AML-193 (cell line): Measurements from ENCODE around the gene AOPEP.

Experiments used
- DNase-seq, 2 experiments: peaks; one replicate each; lab custom pipeline; 2025; lab: John Stamatoyannopoulos, UW

AOPEP gene

GRCh38 chr9:94916956-94917355, 190.5 kb downstream of the AOPEP start:
- DNase-seq = no peak

DNA sequence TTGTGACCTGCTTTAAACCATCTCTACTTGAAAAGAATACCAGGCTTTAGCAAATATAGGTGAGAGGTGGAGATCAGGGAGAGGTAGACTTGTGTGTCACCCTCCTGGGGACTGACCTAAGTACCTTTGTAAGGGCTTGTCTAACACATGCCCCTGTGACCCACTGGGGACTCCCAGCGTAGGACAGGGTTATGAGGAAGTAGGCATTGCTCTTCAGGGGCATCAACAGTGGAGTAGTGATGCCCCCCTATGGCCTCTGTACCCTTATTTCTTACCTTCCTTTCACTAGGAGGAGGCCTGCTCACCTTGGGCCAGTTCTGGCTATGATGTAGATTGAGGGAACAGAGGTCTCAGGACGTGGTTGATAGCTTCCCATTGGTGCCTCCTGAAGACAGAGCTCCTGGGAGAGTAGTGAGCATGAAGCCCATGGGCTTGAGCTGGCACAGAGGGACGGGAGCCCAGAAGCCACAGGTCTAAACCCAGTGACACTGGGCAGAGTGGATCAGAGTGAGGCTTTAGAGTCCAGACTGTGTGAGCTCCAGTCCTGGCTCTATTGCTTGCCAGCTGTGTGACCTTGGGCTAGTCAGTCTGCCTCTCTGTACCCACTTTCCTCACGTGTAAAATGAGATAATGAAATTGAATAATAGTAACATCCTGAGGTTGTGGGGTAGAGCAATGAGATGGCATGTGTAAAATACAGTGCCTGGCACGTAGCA, 191.7 kb downstream of the AOPEP start:
- DNase-seq = no peak

- no peak for DNase-seq
These were observed 193.0 kb downstream of the AOPEP start for GRCh38 chr9:94919376-94920098.

- no peak for DNase-seq
These were observed 194.1 kb downstream of the AOPEP start for GRCh38 chr9:94920420-94921091.

DNA sequence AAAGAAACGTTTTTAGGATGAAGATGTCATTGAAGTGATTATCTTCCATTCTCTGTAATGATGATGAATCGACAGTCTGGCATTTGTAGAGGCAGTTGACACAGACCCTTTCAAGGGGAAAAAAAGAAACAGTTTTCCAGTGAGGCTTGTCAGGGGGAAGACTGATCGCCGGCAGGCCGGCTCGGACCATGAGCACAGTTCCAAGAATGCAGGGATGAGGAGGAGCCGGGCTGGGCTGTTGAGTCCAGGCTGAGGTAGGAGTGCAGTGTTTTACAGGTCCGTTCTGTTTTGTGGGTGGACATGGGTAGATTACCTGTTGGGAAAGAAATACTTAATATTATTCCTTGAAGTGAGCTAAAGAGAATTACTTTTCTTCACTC, 194.6 kb downstream of the AOPEP start:
- DNase-seq = no peak

DNA sequence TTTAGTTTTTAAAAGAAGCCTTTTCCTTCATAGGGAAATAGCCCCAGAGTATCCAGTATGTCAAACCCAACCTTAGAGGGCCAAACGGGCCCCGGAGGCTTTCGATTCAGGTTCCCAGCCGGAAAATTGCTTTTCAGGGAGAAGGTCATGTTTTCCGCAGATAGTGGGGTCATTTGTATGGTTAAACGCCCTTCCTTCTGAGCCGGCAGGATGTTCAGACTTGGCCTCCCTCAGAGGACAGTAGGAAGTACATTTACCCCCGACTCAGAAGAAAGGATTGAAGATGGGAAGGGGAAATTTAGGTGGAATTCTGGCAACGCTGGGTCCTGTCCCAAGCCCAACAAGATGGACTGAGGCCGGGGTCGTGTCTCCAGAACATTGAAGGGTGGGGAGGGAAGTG, 195.2 kb downstream of the AOPEP start:
- DNase-seq = no peak

- no peak for DNase-seq
These were observed 195.7 kb downstream of the AOPEP start for GRCh38 chr9:94922098-94922607.

DNA sequence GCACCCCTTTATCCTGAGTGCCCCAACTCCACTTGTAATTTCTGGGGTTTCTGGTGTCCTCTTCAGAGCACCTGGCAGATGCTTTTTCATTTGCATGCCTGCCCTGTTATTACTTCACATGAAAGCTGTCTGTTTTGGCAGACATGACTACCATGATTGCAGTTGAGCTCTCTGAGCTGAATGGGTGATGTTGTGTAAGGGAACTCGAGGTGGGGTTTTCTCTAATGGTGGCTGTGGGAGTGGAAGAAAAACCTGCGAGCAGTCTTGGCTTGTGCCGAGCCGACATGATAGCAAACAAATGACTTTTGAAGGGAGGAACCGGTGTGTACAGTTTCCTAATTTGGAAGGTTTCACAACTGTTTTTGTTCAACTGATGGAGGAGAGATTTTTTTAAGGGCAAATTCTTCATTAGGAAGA, 196.2 kb downstream of the AOPEP start:
- DNase-seq = no peak

DNA sequence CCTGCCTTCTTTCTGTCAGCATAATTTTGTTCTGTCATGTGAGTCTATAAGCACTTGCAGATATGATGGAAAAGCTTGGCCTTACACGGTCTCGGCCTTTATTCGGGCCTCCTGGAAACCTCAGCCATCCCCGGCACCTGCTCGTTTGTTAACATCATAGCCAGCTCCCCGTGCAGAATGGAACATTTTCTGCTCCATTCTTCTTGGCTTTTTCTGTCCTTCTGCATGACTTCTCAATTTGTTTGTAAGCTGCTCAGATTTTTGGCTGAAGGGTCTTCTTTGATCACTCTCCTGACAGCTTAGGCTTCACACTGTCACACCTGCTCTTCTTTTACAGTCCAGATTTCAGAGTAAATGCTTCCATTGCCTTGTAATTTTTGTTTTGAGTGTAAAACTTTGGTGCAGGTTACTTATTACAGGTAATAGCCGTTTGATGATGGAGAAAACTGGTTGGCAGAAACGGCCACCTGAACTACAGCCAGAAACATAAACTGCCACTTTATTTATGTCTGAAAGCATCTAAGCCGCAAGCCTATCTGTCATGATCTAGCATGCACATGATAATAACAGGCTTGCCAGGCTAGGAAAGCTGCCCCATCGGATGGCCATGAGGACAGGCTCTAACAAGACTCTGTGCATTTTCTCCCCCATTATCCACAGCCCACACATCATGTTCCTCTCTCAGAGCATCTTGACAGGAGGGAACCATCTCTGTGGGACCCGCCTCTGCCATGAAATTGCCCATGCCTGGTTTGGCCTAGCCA, 197.0 kb downstream of the AOPEP start:
- DNase-seq = no peak

DNA sequence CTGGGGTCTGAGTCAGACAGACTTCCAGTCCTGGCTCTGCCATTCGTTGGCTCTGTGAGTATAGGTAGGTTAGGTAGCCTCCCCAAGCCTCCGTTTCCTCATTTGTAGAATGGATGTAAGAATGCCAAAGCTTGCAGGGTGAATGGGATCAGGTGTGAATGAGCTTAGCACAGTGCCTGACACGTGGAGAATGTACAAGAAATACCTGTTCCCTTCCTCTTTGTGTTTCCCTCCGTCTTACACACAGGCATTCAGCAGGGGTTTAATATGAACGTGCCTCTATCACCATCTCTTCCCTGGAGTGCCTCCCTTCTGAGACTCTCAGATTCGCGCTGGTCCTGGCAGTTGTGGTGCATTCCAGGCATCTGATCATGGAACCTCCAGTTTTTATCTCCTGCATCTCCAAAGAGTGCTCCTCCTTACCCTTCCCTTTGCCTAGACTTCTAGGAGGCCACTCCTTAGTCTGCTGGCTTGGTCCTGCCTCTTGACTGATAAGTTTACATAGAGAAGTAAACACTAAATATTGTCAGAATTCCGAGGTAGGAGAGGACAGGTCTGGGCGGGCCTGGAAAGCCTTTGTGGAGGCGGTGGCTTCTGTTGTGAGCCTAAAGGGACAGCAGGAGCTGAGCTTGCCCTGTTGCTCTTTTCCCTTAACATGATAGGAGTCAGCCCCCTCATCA, 199.4 kb downstream of the AOPEP start:
- DNase-seq = no peak

DNA sequence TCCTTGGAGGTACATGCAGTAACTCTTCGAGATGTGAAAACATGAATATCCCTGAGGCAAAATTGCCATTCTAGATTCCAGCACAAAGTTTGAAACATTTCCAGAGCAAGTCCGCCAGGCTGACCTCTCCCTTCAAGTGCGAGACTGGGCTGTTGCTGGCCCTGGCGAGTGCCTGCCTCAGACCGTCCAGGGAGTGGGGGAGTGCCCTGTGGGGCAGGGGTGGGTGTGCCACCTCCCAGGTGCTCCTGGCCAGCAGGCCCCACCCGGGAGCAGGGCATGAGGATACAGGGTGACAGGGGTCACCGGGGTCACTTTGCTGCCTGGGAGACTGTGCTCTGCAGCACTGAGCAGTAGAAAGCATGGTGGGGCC, 199.9 kb downstream of the AOPEP start:
- no peak for DNase-seq

GRCh38 chr9:94927048-94927761, 200.7 kb downstream of the AOPEP start:
- DNase-seq = no peak

DNA sequence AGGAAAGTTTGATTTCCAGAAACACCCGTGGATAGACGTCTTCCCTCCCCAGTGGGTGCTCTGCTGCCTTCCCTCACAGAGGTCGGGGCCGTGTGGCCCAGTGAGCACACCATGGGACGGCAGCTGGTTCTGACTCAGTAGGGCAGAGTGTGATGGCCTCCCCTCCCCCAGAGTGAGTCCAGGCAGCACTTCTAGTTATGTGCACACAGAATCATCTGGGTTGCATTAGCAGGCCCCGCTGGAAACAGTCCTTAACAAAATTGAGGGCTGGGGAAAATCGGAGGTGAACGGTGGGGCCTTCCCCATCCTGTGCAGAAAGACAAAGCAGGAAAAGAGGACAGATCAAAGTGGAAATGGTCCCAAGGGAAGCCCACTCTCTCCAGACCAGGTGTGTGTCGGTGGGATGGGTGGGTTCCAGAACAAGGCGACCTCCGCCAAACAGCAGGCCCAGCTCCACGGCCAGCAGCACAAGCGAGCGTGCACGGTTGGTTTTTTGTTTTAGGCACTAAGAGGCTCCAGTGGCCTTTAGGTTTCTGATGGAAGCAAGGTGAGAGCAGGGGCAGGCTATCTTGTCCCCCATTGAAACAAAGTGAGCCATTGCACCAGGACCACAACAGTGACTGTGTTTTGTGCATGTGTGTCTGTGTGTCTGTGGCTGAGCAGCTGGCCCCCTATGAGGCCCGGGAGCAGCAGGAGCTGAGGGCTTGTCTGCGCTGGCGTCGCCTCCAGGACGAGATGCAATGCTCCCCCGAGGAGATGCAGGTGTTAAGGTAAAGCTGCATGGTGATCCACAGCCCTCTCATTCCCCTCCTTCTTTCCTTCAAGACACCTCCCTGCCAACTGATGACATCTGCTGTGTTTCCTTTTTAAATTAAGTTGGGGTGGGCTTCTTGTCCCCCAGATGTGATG, 201.5 kb downstream of the AOPEP start:
- no peak for DNase-seq

- DNase-seq = no peak
These were observed 202.3 kb downstream of the AOPEP start for GRCh38 chr9:94928691-94929368.

DNA sequence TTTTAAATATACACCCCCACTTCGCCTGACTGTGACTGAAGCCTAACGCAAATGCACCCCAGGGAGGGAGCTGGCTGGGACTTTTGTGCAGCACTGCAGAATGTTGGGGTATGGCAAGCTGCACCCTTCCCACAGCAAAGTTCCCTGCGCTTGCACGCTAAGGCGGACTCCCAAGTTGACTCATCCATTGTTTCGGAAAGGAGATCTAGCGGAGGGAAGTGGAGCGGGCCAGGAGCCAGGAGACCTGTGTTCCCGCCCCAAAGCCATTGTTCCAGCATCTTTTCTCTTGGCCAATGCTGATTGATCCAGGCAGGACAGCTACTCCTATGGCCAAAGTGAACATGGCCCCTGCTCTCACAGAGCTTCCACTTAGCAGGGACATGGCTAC, 202.9 kb downstream of the AOPEP start:
- no peak for DNase-seq

DNA sequence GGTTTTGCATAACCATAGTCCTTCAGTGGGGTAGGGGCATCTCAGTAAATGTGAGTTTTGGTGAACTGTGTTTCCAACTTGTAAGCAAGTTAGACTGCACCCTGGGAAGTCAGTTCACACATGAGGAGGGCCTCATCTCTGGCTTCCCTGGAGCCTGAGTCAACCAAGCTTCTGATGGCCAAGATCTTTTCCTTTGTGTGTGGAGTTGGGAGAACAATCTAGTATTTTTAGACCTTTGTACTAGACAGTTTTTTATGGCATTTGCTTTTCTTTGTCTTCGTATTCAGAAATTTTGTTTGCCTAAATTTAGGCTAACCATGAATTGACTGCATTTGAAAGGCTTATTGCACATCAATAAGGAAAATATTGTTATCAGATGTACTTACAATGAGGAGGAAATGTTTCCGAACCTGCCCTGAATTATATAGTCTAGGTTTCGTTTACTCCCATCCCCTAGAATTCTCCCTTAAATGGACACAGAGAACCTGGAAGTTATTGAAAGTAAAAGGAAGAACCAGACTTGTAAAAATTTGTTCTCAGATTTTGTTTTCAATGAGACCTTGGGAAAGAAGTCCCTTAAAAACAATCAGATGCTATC, 204.6 kb downstream of the AOPEP start:
- DNase-seq = no peak

- no peak for DNase-seq
These were observed 205.2 kb downstream of the AOPEP start for GRCh38 chr9:94931740-94932139.

- DNase-seq = no peak
These were observed 206.4 kb downstream of the AOPEP start for GRCh38 chr9:94932652-94933510.
